Naive B cell (primary cell): Measurements from ENCODE around the gene PHTF2. TPM values are rescaled to one million over a fixed set of nuclear protein-coding genes. Genes with fewer than 3 reads are reported as not detected.
A peak's percentile ranks its signal among the peaks of the same experiment; 100 is the strongest.

Experiments
- ATAC-seq, 2 donors: fragments of 150-1000 bp; cut with Tn5 transposase; 2 replicates each; pipeline ENCODE4 v1.10.0; 2021; ENCODE audit warnings: low read depth in 2 of 2, mild to moderate bottlenecking in 2 of 2, moderate library complexity in 2 of 2
- DNase-seq: peaks from one replicate; pipeline ENCODE4 v3.0.0; 2022
- H3K27ac Mint-ChIP-seq, 6 donors: one replicate each; pipeline ENCODE4 v1.8.0; 2020 to 2022; ENCODE audit warnings: mild to moderate bottlenecking in 6 of 6, mixed read lengths in 6 of 6, moderate library complexity in 5 of 6, inconsistent platforms in 2 of 6
- H3K27me3 Mint-ChIP-seq, 3 donors: one replicate each; pipeline ENCODE4 v1.8.0; 2021 to 2022; ENCODE audit warnings: mixed read lengths in 3 of 3, mild to moderate bottlenecking in 1 of 3
- H3K36me3 Mint-ChIP-seq, 2 donors: one replicate each; pipeline ENCODE4 v1.8.0; 2020 to 2022; ENCODE audit warnings: mixed read lengths in 2 of 2, inconsistent platforms in 1 of 2, mild to moderate bottlenecking in 1 of 2
- H3K4me1 Mint-ChIP-seq, 3 donors: one replicate each; pipeline ENCODE4 v1.8.0; 2020 to 2022; ENCODE audit warnings: mixed read lengths in 3 of 3, inconsistent platforms in 1 of 3, mild to moderate bottlenecking in 1 of 3, moderate library complexity in 1 of 3
- H3K4me3 Mint-ChIP-seq, 8 donors: one replicate each; pipeline ENCODE4 v1.8.0; 2020 to 2022; ENCODE audit warnings: mild to moderate bottlenecking in 8 of 8, mixed read lengths in 8 of 8, moderate library complexity in 8 of 8, inconsistent platforms in 2 of 8
- H3K9me3 Mint-ChIP-seq, 7 donors: one replicate each; pipeline ENCODE4 v1.8.0; 2020 to 2022; ENCODE audit warnings: mixed read lengths in 7 of 7, mild to moderate bottlenecking in 5 of 7, inconsistent platforms in 2 of 7, moderate library complexity in 1 of 7
- polyA plus RNA-seq, 6 donors: library from polyadenylated mRNA; unstranded; fragments of 300-500 nt; fragmentation: Illumina TruSeq; gene quantifications; one replicate each; pipeline ENCODE4 v1.2.3, GENCODE V29; 2021; ENCODE audit warnings: low read depth in 6 of 6

Gene PHTF2
- polyA plus RNA-seq = 10 to 100 TPM; 14.7 to 34.0 (median 23.8) TPM

GRCh38 chr7:77798394-77799077 is at the start of gene PHTF2, which contains the start of gene TMEM60:
PHTF2 (plus strand) TSS chr7:77798773.
TMEM60 (minus strand) TSS chr7:77798434; CDS start chr7:77794373, 4,061 bp downstream.
- Mint-ChIP-seq H3K4me3 (peak within 1 kb of the TSS; percentile 88 to 100 (median 96)), H3K27ac (peak within 1 kb of the TSS; percentile 93 to 98 (median 96)), H3K9me3 (no peaks in the 10 kb centered on the region), H3K4me1 (peaks cover 59 to 87% (median 87%) of the 10 kb centered on the region in 3 donors), H3K36me3 (peaks cover 0 to 9% of the 10 kb centered on the region in 2 donors), H3K27me3 (no peaks in the 10 kb centered on the region)
- ATAC-seq (peak; percentile 85 to 89), DNase-seq (peak; percentile 94)

GRCh38 chr7:77752016-77752415 is 46.6 kb upstream of the PHTF2 start:
- no peaks in the 10 kb centered on the region for H3K9me3 Mint-ChIP-seq
- H3K36me3 Mint-ChIP-seq = peaks cover 0 to 8% of the 10 kb centered on the region in 2 donors
- ATAC-seq (peak in 1 of 2 donors; percentile 53), DNase-seq (no peak)
- H3K27ac Mint-ChIP-seq = peak overlapping the region in 3 of 6 donors; percentile 51 to 75 (median 54)
- peaks cover 37 to 44% (median 43%) of the 10 kb centered on the region in 3 donors for H3K4me1 Mint-ChIP-seq
- H3K4me3 Mint-ChIP-seq = no peak overlapping the region
- no peaks in the 10 kb centered on the region for H3K27me3 Mint-ChIP-seq

DNA sequence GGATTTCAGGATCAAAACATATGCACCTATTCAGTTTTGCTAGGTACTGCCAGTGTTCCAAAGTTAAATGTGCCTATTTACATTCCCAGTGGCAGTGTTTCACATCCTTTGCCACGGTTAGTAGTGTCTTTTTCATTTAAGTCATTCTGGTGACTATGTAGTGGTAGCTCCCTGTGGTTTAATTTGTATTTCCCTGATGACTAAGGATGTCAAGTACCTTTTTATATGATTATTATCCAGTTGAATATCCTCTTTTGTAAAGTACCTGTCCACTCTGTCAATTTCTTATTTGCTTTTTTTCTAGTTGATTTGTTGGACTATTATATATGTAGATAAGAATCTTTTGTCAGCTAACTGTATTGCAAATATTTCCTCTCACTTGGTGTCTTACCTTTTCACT is 45.4 kb upstream of the PHTF2 start:
- Mint-ChIP-seq H3K36me3 (peaks cover 0 to 8% of the 10 kb centered on the region in 2 donors), H3K27me3 (no peaks in the 10 kb centered on the region), H3K4me3 (no peak overlapping the region), H3K9me3 (no peaks in the 10 kb centered on the region), H3K27ac (peak overlapping the region in 3 of 6 donors; percentile 36 to 51 (median 45)), H3K4me1 (peaks cover 36 to 51% (median 48%) of the 10 kb centered on the region in 3 donors)
- DNase-seq (no peak), ATAC-seq (no peak)

- Mint-ChIP-seq H3K36me3 (no peaks in the 10 kb centered on the region), H3K9me3 (no peaks in the 10 kb centered on the region), H3K4me1 (peaks cover 31 to 49% (median 38%) of the 10 kb centered on the region in 3 donors), H3K4me3 (no peak overlapping the region), H3K27ac (peak overlapping the region in 4 of 6 donors; percentile 31 to 91 (median 44)), H3K27me3 (no peaks in the 10 kb centered on the region)
- DNase-seq = no peak
- peak; percentile 81 to 83 for ATAC-seq
These were observed 41.0 kb upstream of the PHTF2 start for GRCh38 chr7:77757589-77757988.

- Mint-ChIP-seq H3K9me3 (no peaks in the 10 kb centered on the region), H3K4me1 (peaks cover 34 to 52% (median 38%) of the 10 kb centered on the region in 3 donors), H3K27me3 (no peaks in the 10 kb centered on the region), H3K4me3 (no peak overlapping the region), H3K27ac (peak overlapping the region in 4 of 6 donors; percentile 0 to 70 (median 5)), H3K36me3 (no peaks in the 10 kb centered on the region)
- peak; percentile 64 for DNase-seq
- peak; percentile 70 to 71 for ATAC-seq
These were observed 39.2 kb upstream of the PHTF2 start for GRCh38 chr7:77759294-77759889.

- H3K4me3 Mint-ChIP-seq = peak overlapping the region in 3 of 8 donors; percentile 4 to 16 (median 13)
- H3K36me3 Mint-ChIP-seq = peaks cover 0 to 4% of the 10 kb centered on the region in 2 donors
- DNase-seq = no peak
- H3K27ac Mint-ChIP-seq = peak overlapping the region; percentile 15 to 79 (median 60)
- peaks cover 24 to 55% (median 41%) of the 10 kb centered on the region in 3 donors for H3K4me1 Mint-ChIP-seq
- ATAC-seq = no peak
- no peaks in the 10 kb centered on the region for H3K9me3 Mint-ChIP-seq
- no peaks in the 10 kb centered on the region for H3K27me3 Mint-ChIP-seq
These were observed 37.6 kb upstream of the PHTF2 start for GRCh38 chr7:77760809-77761453.

- H3K4me1 Mint-ChIP-seq = peaks cover 24 to 32% (median 29%) of the 10 kb centered on the region in 3 donors
- peaks cover 4 to 21% of the 10 kb centered on the region in 2 donors for H3K36me3 Mint-ChIP-seq
- H3K9me3 Mint-ChIP-seq = no peaks in the 10 kb centered on the region
- ATAC-seq = no peak
- H3K27ac Mint-ChIP-seq = peak overlapping the region in 2 of 6 donors; percentile 11 to 64
- no peak overlapping the region for H3K4me3 Mint-ChIP-seq
- H3K27me3 Mint-ChIP-seq = no peaks in the 10 kb centered on the region
- DNase-seq = no peak
These were observed 33.1 kb upstream of the PHTF2 start for GRCh38 chr7:77765481-77765880.

DNA sequence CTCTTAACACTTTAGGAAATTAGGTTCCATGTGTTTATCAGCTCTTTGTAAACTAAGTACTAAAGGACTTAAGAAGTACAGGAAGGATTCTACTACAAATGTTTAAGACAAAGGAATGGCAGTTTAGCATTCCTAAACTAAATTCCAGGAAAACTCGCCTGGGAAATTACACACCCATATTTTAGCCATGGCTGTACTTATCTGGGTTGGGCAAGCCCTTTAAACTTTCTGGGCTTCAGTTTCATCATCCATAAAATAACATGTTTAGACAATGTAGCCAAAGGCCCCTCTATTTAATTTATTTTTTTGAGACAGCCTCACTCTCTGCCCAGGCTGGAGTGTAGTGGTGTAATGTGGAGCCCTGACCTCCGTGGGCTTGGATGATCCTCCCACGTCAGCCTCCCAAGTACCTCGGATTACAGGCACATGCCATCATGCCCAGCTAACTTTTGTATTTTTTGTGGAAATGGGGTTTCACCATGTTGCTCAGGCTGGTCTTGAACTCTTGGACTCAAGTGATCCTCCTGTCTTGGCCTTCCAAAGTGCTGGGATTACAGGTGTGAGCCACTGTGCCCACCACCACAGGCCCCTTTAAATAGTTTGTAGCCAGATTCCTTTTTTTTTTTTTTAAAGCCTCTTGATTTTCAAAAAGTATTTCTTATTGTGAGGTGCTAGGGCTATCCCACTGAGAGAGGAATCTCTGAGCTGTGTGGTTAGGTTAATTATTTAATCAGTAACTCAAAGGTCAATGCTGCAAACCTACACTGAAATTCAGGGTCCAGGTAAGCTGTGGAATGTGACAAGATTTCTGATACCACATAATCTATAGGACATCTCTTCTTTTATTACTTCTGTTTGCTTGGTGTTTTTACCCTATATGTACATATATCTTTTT is 32.4 kb upstream of the PHTF2 start:
- no peaks in the 10 kb centered on the region for H3K9me3 Mint-ChIP-seq
- DNase-seq = no peak
- H3K27me3 Mint-ChIP-seq = no peaks in the 10 kb centered on the region
- H3K36me3 Mint-ChIP-seq = peaks cover 4 to 21% of the 10 kb centered on the region in 2 donors
- H3K4me1 Mint-ChIP-seq = peaks cover 25 to 30% (median 28%) of the 10 kb centered on the region in 3 donors
- peak overlapping the region in 4 of 6 donors; percentile 10 to 86 (median 39) for H3K27ac Mint-ChIP-seq
- ATAC-seq = no peak
- H3K4me3 Mint-ChIP-seq = no peak overlapping the region

DNA sequence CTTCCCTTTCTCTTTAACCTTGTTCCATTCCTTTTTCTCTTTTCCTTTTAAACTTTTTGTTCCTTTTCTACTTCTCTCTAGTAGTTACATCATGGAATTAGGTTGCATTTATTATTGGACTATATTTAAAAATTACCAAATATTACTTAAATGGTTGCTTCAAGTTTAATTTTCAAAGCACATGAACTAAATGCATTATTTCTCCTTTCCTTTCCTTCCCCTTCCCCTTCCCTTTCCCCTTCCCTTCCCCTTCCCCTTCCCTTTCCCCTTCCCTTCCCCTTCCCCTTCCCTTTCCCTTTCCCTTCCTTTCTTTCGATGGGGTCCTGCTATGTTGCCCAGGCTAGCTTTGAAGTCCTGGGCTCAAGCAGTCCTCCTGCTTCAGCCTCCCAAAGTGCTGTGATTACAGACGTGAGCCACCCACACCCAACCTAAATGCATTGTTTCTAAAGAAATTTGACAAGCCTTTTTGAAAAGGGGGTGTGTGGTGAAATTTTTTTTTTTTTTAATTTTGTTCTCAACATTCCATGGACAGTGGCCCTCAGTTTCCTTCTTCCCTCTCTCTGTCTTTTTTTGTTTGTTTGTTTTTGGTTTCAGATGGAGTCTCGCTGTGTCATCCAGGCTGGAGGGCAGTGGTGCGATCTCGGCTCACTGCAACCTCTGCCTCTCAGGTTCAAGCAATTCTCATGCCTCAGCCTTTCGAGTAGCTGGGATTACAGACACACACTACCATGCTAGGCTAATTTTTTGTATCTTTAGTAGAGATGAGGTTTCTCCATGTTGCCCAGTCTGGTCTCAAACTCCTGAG is 31.6 kb upstream of the PHTF2 start:
- H3K4me3 Mint-ChIP-seq = no peak overlapping the region
- H3K27ac Mint-ChIP-seq = peak overlapping the region in 4 of 6 donors; percentile 42 to 86 (median 66)
- peaks cover 5 to 21% of the 10 kb centered on the region in 2 donors for H3K36me3 Mint-ChIP-seq

GRCh38 chr7:77770316-77770715 is 28.3 kb upstream of the PHTF2 start:
- DNase-seq (no peak), ATAC-seq (no peak)
- H3K27ac Mint-ChIP-seq = peak overlapping the region in 2 of 6 donors; percentile 32 to 77
- no peaks in the 10 kb centered on the region for H3K27me3 Mint-ChIP-seq
- H3K4me1 Mint-ChIP-seq = peaks cover 6 to 13% (median 11%) of the 10 kb centered on the region in 3 donors
- H3K36me3 Mint-ChIP-seq = peaks cover 18 to 29% of the 10 kb centered on the region in 2 donors
- no peaks in the 10 kb centered on the region for H3K9me3 Mint-ChIP-seq
- no peak overlapping the region for H3K4me3 Mint-ChIP-seq

More for the DNA sequence above, 31.6 kb upstream of the PHTF2 start:
- DNase-seq (no peak), ATAC-seq (no peak)
- no peaks in the 10 kb centered on the region for H3K9me3 Mint-ChIP-seq
- H3K27me3 Mint-ChIP-seq = no peaks in the 10 kb centered on the region
- peaks cover 23 to 26% (median 25%) of the 10 kb centered on the region in 3 donors for H3K4me1 Mint-ChIP-seq

DNA sequence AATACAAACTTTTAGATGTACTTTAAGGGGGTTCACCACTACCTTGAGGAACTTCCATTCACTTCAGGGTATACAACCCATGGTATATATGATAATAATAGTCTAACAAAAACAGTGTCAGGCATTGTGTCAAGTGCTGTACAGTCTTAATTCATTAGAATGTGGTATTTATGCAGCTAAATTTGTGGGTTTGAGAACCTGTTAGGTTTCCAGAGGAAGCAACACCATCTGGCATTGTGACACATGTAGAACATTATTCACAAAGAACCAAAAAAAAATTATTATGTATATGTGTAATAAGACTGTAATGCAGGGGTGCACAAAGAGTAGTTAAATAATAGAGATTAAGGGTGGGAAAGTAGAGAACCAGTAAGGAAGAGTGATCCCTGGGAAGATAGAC is 26.7 kb upstream of the PHTF2 start:
- ATAC-seq (no peak), DNase-seq (no peak)
- peaks cover 0 to 6% (median 1%) of the 10 kb centered on the region in 7 donors for H3K9me3 Mint-ChIP-seq
- peak overlapping the region in 4 of 6 donors; percentile 1 to 73 (median 36) for H3K27ac Mint-ChIP-seq
- H3K27me3 Mint-ChIP-seq = no peaks in the 10 kb centered on the region
- H3K36me3 Mint-ChIP-seq = peaks cover 23 to 33% of the 10 kb centered on the region in 2 donors
- H3K4me1 Mint-ChIP-seq = peaks cover under 1 to 11% (median 9%) of the 10 kb centered on the region in 3 donors
- no peak overlapping the region for H3K4me3 Mint-ChIP-seq

DNA sequence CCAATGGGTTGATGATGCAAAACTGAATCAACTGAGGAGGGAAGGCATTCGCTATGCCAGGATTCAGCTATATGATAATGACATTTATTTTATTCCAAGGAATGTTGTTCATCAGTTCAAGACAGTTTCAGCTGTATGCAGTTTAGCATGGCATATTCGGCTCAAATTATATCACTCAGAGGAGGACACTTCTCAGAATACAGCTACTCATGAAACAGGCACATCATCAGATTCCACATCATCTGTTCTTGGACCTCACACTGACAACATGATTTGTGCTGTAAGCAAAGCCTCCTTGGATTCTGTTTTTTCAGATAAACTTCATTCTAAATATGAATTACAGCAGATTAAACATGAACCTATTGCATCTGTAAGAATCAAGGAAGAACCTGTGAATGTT is 20.0 kb upstream of the PHTF2 start:
- no peak for ATAC-seq
- H3K36me3 Mint-ChIP-seq = peaks cover 21 to 37% of the 10 kb centered on the region in 2 donors
- no peaks in the 10 kb centered on the region for H3K27me3 Mint-ChIP-seq
- H3K4me3 Mint-ChIP-seq = no peak overlapping the region
- H3K9me3 Mint-ChIP-seq = peaks cover 0 to 6% (median 3%) of the 10 kb centered on the region in 7 donors
- peaks cover 0 to 1% (median 0%) of the 10 kb centered on the region in 3 donors for H3K4me1 Mint-ChIP-seq
- H3K27ac Mint-ChIP-seq = peak overlapping the region in 2 of 6 donors; percentile 28 to 39
- DNase-seq = no peak
